H9 (cell line): ENCODE measurements around the gene FOLR2. TPM values are rescaled to one million over a fixed set of nuclear protein-coding genes. Genes with fewer than 3 reads are reported as not detected.

Source experiments
- DNase-seq: peaks from one replicate; pipeline ENCODE4 v3.0.0-alpha.2; 2017
- H2AFZ ChIP-seq: one replicate; pipeline ENCODE4 v1.6.1; 2013; ENCODE audit warnings: mild to moderate bottlenecking, low read length, control low read depth, moderate library complexity
- H2AK5ac ChIP-seq: 2 replicates; pipeline ENCODE4 v1.6.1; 2013; ENCODE audit warnings: low read length, control low read depth, mixed read lengths; ENCODE audit not compliant: insufficient read length
- H2BK120ac ChIP-seq: one replicate; pipeline ENCODE4 v1.6.1; 2013; ENCODE audit warnings: low read depth, mild to moderate bottlenecking, low read length, control low read depth, inconsistent platforms; ENCODE audit not compliant: poor library complexity, severe bottlenecking
- H2BK12ac ChIP-seq: 2 replicates; pipeline ENCODE4 v1.6.1; 2013; ENCODE audit warnings: low read length, control low read depth, mixed read lengths, low read depth; ENCODE audit not compliant: insufficient read length
- H2BK15ac ChIP-seq: 2 replicates; pipeline ENCODE4 v1.6.1; 2013; ENCODE audit warnings: low read depth, low read length, control low read depth
- H2BK20ac ChIP-seq: one replicate; pipeline ENCODE4 v1.6.1; 2013; ENCODE audit warnings: low read depth, mild to moderate bottlenecking, low read length, control low read depth, inconsistent platforms; ENCODE audit not compliant: poor library complexity, severe bottlenecking
- H2BK5ac ChIP-seq: 2 replicates; pipeline ENCODE4 v1.6.1; 2013; ENCODE audit warnings: low read length, control low read depth, mixed read lengths; ENCODE audit not compliant: insufficient read length
- H3K14ac ChIP-seq: 2 replicates; pipeline ENCODE4 v1.6.1; 2013; ENCODE audit warnings: low read length, control low read depth; ENCODE audit not compliant: insufficient read depth
- H3K18ac ChIP-seq: 2 replicates; pipeline ENCODE4 v1.6.1; 2013; ENCODE audit warnings: low read depth, mild to moderate bottlenecking, mixed read lengths, low read length, control low read depth; ENCODE audit not compliant: insufficient read length
- H3K23ac ChIP-seq: 2 replicates; pipeline ENCODE4 v1.6.1; 2013; ENCODE audit warnings: low read length, control low read depth, mixed read lengths, low read depth; ENCODE audit not compliant: insufficient read length
- H3K23me2 ChIP-seq: 2 replicates; pipeline ENCODE4 v1.6.1; 2013; ENCODE audit warnings: low read depth, mild to moderate bottlenecking, mixed read lengths, low read length, control low read depth; ENCODE audit not compliant: insufficient read length, poor library complexity, severe bottlenecking
- H3K27ac ChIP-seq: 2 replicates; pipeline ENCODE4 v1.5.1; 2013; ENCODE audit warnings: low read length, control low read depth, mixed read lengths, low read depth; ENCODE audit not compliant: insufficient read length
- H3K27me3 ChIP-seq: 2 replicates; pipeline ENCODE4 v1.6.1; 2013; ENCODE audit warnings: low read length, control low read depth, inconsistent platforms; ENCODE audit not compliant: insufficient read depth
- H3K4ac ChIP-seq: 2 replicates; pipeline ENCODE4 v1.6.1; 2013; ENCODE audit warnings: low read depth, mild to moderate bottlenecking, control low read depth, inconsistent platforms, low read length, moderate library complexity
- H3K4me1 ChIP-seq: 2 replicates; pipeline ENCODE4 v1.6.1; 2013; ENCODE audit warnings: low read length, control low read depth, inconsistent platforms; ENCODE audit not compliant: insufficient read depth
- H3K4me2 ChIP-seq: 2 replicates; pipeline ENCODE4 v1.6.1; 2013; ENCODE audit warnings: low read length, control low read depth, mixed read lengths; ENCODE audit not compliant: insufficient read length, insufficient read depth
- H3K56ac ChIP-seq: 2 replicates; pipeline ENCODE4 v1.6.1; 2013; ENCODE audit warnings: low read depth, mild to moderate bottlenecking, mixed read lengths, low read length, control low read depth; ENCODE audit not compliant: insufficient read length
- H3K79me1 ChIP-seq: 2 replicates; pipeline ENCODE4 v1.6.1; 2013; ENCODE audit warnings: low read depth, mild to moderate bottlenecking, moderate library complexity, low read length, control low read depth, inconsistent platforms; ENCODE audit not compliant: insufficient read depth, poor library complexity, severe bottlenecking
- H3K79me2 ChIP-seq: 2 replicates; pipeline ENCODE4 v1.6.1; 2013; ENCODE audit warnings: low read length, control low read depth, inconsistent platforms; ENCODE audit not compliant: insufficient read depth
- H3K9ac ChIP-seq: 2 replicates; pipeline ENCODE4 v1.6.1; 2013; ENCODE audit warnings: low read length, control low read depth, mixed read lengths; ENCODE audit not compliant: insufficient read length; ENCODE audit errors: extremely low read depth
- H3K9me3 ChIP-seq: one replicate; pipeline ENCODE4 v1.6.1; 2013; ENCODE audit warnings: low read depth, low read length, inconsistent platforms; ENCODE audit not compliant: control insufficient read depth
- H3T11ph ChIP-seq: one replicate; pipeline ENCODE4 v1.6.1; 2013; ENCODE audit warnings: mild to moderate bottlenecking, low read length, control low read depth, inconsistent platforms
- H4K20me1 ChIP-seq: one replicate; pipeline ENCODE4 v1.6.1; 2013; ENCODE audit not compliant: control insufficient read depth, insufficient read length, insufficient read depth
- H4K5ac ChIP-seq: 2 replicates; pipeline ENCODE4 v1.6.1; 2013; ENCODE audit warnings: low read depth, mild to moderate bottlenecking, mixed read lengths, low read length, control low read depth; ENCODE audit not compliant: insufficient read length
- H4K8ac ChIP-seq: replicated peaks from 2 replicates; pipeline ENCODE4 v1.6.1; 2013; ENCODE audit warnings: low read length, control low read depth, mixed read lengths, low read depth; ENCODE audit not compliant: insufficient read length
- H4K91ac ChIP-seq: 2 replicates; pipeline ENCODE4 v1.6.1; 2013; ENCODE audit warnings: low read depth, mild to moderate bottlenecking, moderate library complexity, mixed read lengths, low read length, control low read depth; ENCODE audit not compliant: insufficient read length
- H3K27ac Mint-ChIP-seq, 3 experiments: 2 replicates in 2 of 3; 3 replicates in 1 of 3; pipeline ENCODE4 v1.8.0; 2020 to 2021; ENCODE audit warnings: mixed read lengths in 3 of 3, mild to moderate bottlenecking in 1 of 3, moderate library complexity in 1 of 3
- H3K27me3 Mint-ChIP-seq: 2 replicates; pipeline ENCODE4 v1.8.0; 2021; ENCODE audit warnings: low read depth, mild to moderate bottlenecking, moderate library complexity, mixed read lengths
- H3K36me3 Mint-ChIP-seq, 3 experiments: 2 replicates in 2 of 3; 3 replicates in 1 of 3; pipeline ENCODE4 v1.8.0; 2020 to 2021; ENCODE audit warnings: low read depth in 3 of 3, mixed read lengths in 3 of 3; ENCODE audit not compliant: insufficient read depth in 1 of 3
- H3K4me1 Mint-ChIP-seq, 2 experiments: 2 replicates each; pipeline ENCODE4 v1.8.0; 2020; ENCODE audit warnings: mixed read lengths in 2 of 2
- H3K4me3 Mint-ChIP-seq, 2 experiments: 2 replicates in 1 of 2; 3 replicates in 1 of 2; pipeline ENCODE4 v1.8.0; 2020 to 2021; ENCODE audit warnings: mild to moderate bottlenecking in 2 of 2, mixed read lengths in 2 of 2, moderate library complexity in 1 of 2
- H3K9me3 Mint-ChIP-seq, 2 experiments: 2 replicates in 1 of 2; 3 replicates in 1 of 2; pipeline ENCODE4 v1.8.0; 2020; ENCODE audit warnings: mild to moderate bottlenecking in 2 of 2, mixed read lengths in 2 of 2, moderate library complexity in 1 of 2
- CTCF ChIP-seq: fragments of 200-600 bp; sonication (generic); conservative IDR thresholded peaks from 3 replicates; pipeline ENCODE4 v1.8.0; 2021; ENCODE audit warnings: antibody characterized with exemption, mild to moderate bottlenecking
- WGBS: extraction: QIAGEN DNeasy Blood & Tissue Kit; methylation state at CpG from one replicate; pipeline ENCODE4 v1.1.7; 2013; ENCODE audit warnings: missing lambda C conversion rate, low lambda C conversion rate, mixed read lengths; ENCODE audit not compliant: insufficient read length; ENCODE audit errors: extremely low coverage; 5-methylcytosine and 5-hydroxymethylcytosine counted together
- total RNA-seq: library from RNA; stranded (reverse); gene quantifications from 2 replicates; pipeline ENCODE4 v1.2.1, GENCODE V29; 2021

Gene FOLR2
- total RNA-seq, 1 experiment from 2014 or later = not detected

GRCh38 chr11:72228844-72229231 lies 12.2 kb downstream of the FOLR2 start:
- Histone ChIP-seq H2BK20ac (no peak overlapping the region), H3K18ac (no peak overlapping the region), H3K4me1 (no peaks in the 10 kb centered on the region; the same call in 1 of the 2 replicates), H2BK12ac (no peak overlapping the region), H4K8ac (no peak overlapping the region), H3K4me2 (no peak overlapping the region), H2AFZ (no peak overlapping the region), H3K27me3 (no peaks in the 10 kb centered on the region), H3K23ac (no peak overlapping the region), H3K79me2 (peaks cover 4% of the 10 kb centered on the region; the same call in 1 of the 2 replicates), H3K56ac (no peak overlapping the region), H3K79me1 (peaks cover 3% of the 10 kb centered on the region), H3K9ac (no peak overlapping the region), H3K23me2 (peaks cover 14% of the 10 kb centered on the region), H4K20me1 (peaks cover 2% of the 10 kb centered on the region), H4K5ac (no peak overlapping the region), H3K27ac (no peak overlapping the region), H2BK5ac (no peak overlapping the region), H4K91ac (no peak overlapping the region), H2BK15ac (no peak overlapping the region), H2BK120ac (no peak overlapping the region), H3K14ac (no peak overlapping the region), H3K4ac (no peak overlapping the region), H3T11ph (no peak overlapping the region), H2AK5ac (no peak overlapping the region), H3K9me3 (no peaks in the 10 kb centered on the region)
- no peak for DNase-seq
- Mint-ChIP-seq H3K27me3 (no peaks in the 10 kb centered on the region), H3K36me3 (peaks cover 31 to 78% (median 74%) of the 10 kb centered on the region in 3 experiments; a peak in 6 of 7 replicates), H3K4me3 (no peak overlapping the region), H3K27ac (no peak overlapping the region; a peak in 1 of 7 replicates), H3K4me1 (peaks cover 12 to 19% of the 10 kb centered on the region in 2 experiments), H3K9me3 (no peaks in the 10 kb centered on the region)
- WGBS = no CpG with 5 or more reads among the region's 7 CpGs
- no peak for TF ChIP-seq CTCF
